Neural progenitor cell (in vitro differentiated cells): ENCODE results near the gene NTMT1. TPM values are rescaled to one million over a fixed set of nuclear protein-coding genes. Genes with fewer than 3 reads are reported as not detected.

Experiments
- DNase-seq: peaks from one replicate; pipeline ENCODE4 v3.0.0-alpha.2; 2016; ENCODE audit warnings: low spot score
- H2AFZ ChIP-seq: fragments of 200-600 bp; sonication (generic); replicated peaks from 2 replicates; pipeline ENCODE4 v1.6.1; 2016; ENCODE audit warnings: antibody characterized with exemption
- H3F3A ChIP-seq: fragments of 200-600 bp; sonication (generic); 2 replicates; pipeline ENCODE4 v1.6.1; 2016; ENCODE audit warnings: antibody characterized with exemption, low read depth
- H3K27ac ChIP-seq: fragments of 200-600 bp; sonication (generic); 2 replicates; pipeline ENCODE4 v1.5.1; 2016; ENCODE audit warnings: mild to moderate bottlenecking
- H3K27me3 ChIP-seq: fragments of 200-600 bp; sonication (generic); 2 replicates; pipeline ENCODE4 v1.6.1; 2016; ENCODE audit warnings: mild to moderate bottlenecking, moderate library complexity
- H3K36me3 ChIP-seq: fragments of 200-600 bp; sonication (generic); 2 replicates; pipeline ENCODE4 v1.5.1; 2016
- H3K4me1 ChIP-seq: fragments of 200-600 bp; sonication (generic); 2 replicates; pipeline ENCODE4 v1.6.1; 2016; ENCODE audit warnings: mixed run types
- H3K4me2 ChIP-seq: fragments of 200-600 bp; sonication (generic); 2 replicates; pipeline ENCODE4 v1.6.1; 2016
- H3K4me3 ChIP-seq: fragments of 200-600 bp; sonication (generic); 2 replicates; pipeline ENCODE4 v1.5.1; 2016
- H3K79me2 ChIP-seq: fragments of 200-600 bp; sonication (generic); 2 replicates; pipeline ENCODE4 v1.6.1; 2016; ENCODE audit warnings: low read depth
- H3K9ac ChIP-seq: fragments of 200-600 bp; sonication (generic); 2 replicates; pipeline ENCODE4 v1.6.1; 2016
- H3K9me3 ChIP-seq: fragments of 200-600 bp; sonication (generic); 2 replicates; pipeline ENCODE4 v1.5.1; 2016; ENCODE audit warnings: low read depth
- H4K20me1 ChIP-seq: fragments of 200-600 bp; sonication (generic); 2 replicates; pipeline ENCODE4 v1.6.1; 2016; ENCODE audit warnings: low read depth
- H3K27ac Mint-ChIP-seq: 3 replicates; pipeline ENCODE4 v1.8.0; 2021; ENCODE audit warnings: mixed read lengths
- H3K27me3 Mint-ChIP-seq: 2 replicates; pipeline ENCODE4 v1.8.0; 2022; ENCODE audit warnings: low read depth, mild to moderate bottlenecking, inconsistent platforms, moderate library complexity, mixed read lengths; ENCODE audit not compliant: insufficient read depth
- H3K36me3 Mint-ChIP-seq: 3 replicates; pipeline ENCODE4 v1.8.0; 2021; ENCODE audit warnings: mixed read lengths
- H3K4me1 Mint-ChIP-seq: 3 replicates; pipeline ENCODE4 v1.8.0; 2021; ENCODE audit warnings: mixed read lengths
- H3K4me3 Mint-ChIP-seq: 3 replicates; pipeline ENCODE4 v1.8.0; 2021; ENCODE audit warnings: mild to moderate bottlenecking, moderate library complexity, mixed read lengths
- H3K9me3 Mint-ChIP-seq: 3 replicates; pipeline ENCODE4 v1.8.0; 2020; ENCODE audit warnings: mixed read lengths
- CTCF ChIP-seq: fragments of 200-600 bp; sonication (generic); IDR thresholded peaks from 2 replicates; pipeline ENCODE4 v1.5.1; 2017; ENCODE audit warnings: antibody characterized with exemption, mild to moderate bottlenecking
- EZH2 ChIP-seq: fragments of 200-600 bp; sonication (generic); IDR thresholded peaks from 2 replicates; pipeline ENCODE4 v1.6.1; 2017; ENCODE audit warnings: antibody characterized with exemption, mild to moderate bottlenecking, moderate library complexity
- EZH2phosphoT487 ChIP-seq: fragments of 200-600 bp; sonication (generic); IDR thresholded peaks from 2 replicates; pipeline ENCODE4 v1.6.1; 2017; ENCODE audit warnings: antibody characterized with exemption
- total RNA-seq: library from RNA; depleted of rRNA; stranded (reverse); fragments of >200 nt; gene quantifications from 2 replicates; pipeline ENCODE4 v1.2.3, GENCODE V29; 2015; ENCODE audit warnings: low replicate concordance

NTMT1 gene
- total RNA-seq, 1 donor from 2014 or later: 22.2 TPM

GRCh38 chr9:129583308-129584038 is 42.5 kb upstream of the NTMT1 start:
- Histone ChIP-seq H3K9ac (no peak overlapping the region), H3K4me2 (no peak overlapping the region), H3K36me3 (no peaks in the 10 kb centered on the region), H3K79me2 (no peaks in the 10 kb centered on the region), H3K4me3 (no peak overlapping the region), H3K27ac (no peak overlapping the region), H3K4me1 (peaks cover 6% of the 10 kb centered on the region), H4K20me1 (no peaks in the 10 kb centered on the region), H3F3A (peaks cover 6% of the 10 kb centered on the region), H2AFZ (no peak overlapping the region), H3K9me3 (no peaks in the 10 kb centered on the region), H3K27me3 (no peaks in the 10 kb centered on the region)
- no peak for TF ChIP-seq CTCF
- TF ChIP-seq EZH2phosphoT487: no peak
- TF ChIP-seq EZH2: no peak
- DNase-seq: no peak
- peak overlapping the region; percentile 78 for H3K27ac Mint-ChIP-seq
- peaks cover 17% of the 10 kb centered on the region for H3K27me3 Mint-ChIP-seq
- H3K36me3 Mint-ChIP-seq: no peaks in the 10 kb centered on the region
- no peak overlapping the region for H3K4me3 Mint-ChIP-seq
- H3K9me3 Mint-ChIP-seq: no peaks in the 10 kb centered on the region
- peaks cover 53% of the 10 kb centered on the region for H3K4me1 Mint-ChIP-seq

DNA sequence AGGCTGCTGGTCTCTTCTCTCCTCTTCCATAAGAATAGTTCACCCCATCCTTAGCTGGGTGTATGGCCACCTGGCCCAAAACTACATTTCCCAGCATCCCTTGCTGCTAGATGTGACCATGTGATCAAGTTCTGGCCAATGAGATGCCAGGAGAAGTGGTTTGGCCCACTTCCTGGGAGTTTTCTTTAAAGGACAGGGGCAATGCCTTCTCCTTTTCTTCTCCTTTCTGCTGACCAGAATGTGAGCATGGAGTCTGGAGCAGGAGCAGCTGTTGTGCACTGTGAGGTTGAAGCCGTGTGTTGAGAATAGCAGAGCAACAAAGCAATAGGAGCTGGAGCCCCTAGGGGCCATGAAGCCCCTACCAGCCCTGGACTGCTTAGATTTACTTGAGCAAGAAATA is 41.8 kb upstream of the NTMT1 start:
- no peaks in the 10 kb centered on the region for H3K9me3 ChIP-seq
- no peaks in the 10 kb centered on the region for H3K79me2 ChIP-seq
- H3K9me3 Mint-ChIP-seq: no peaks in the 10 kb centered on the region
- TF ChIP-seq CTCF: peak; percentile 7
- no peak for TF ChIP-seq EZH2phosphoT487
- TF ChIP-seq EZH2: no peak
- H3K4me1 ChIP-seq: peaks cover 3% of the 10 kb centered on the region
- no peak overlapping the region for H3K27ac ChIP-seq
- no peak overlapping the region for H3K4me3 ChIP-seq
- H3F3A ChIP-seq: peaks cover 6% of the 10 kb centered on the region
- H3K36me3 Mint-ChIP-seq: no peaks in the 10 kb centered on the region
- peaks cover 22% of the 10 kb centered on the region for H3K27me3 Mint-ChIP-seq
- peak overlapping the region; percentile 13 for H3K27ac Mint-ChIP-seq
- no peaks in the 10 kb centered on the region for H3K36me3 ChIP-seq
- H3K4me3 Mint-ChIP-seq: no peak overlapping the region
- no peaks in the 10 kb centered on the region for H3K27me3 ChIP-seq
- no peak overlapping the region for H3K9ac ChIP-seq
- no peaks in the 10 kb centered on the region for H4K20me1 ChIP-seq
- H3K4me2 ChIP-seq: no peak overlapping the region
- peaks cover 53% of the 10 kb centered on the region for H3K4me1 Mint-ChIP-seq
- DNase-seq: peak; percentile 83
- H2AFZ ChIP-seq: no peak overlapping the region

- Histone ChIP-seq H4K20me1 (no peaks in the 10 kb centered on the region), H3K9ac (no peak overlapping the region), H2AFZ (no peak overlapping the region), H3F3A (peaks cover 13% of the 10 kb centered on the region), H3K27ac (no peak overlapping the region), H3K36me3 (no peaks in the 10 kb centered on the region), H3K27me3 (no peaks in the 10 kb centered on the region), H3K9me3 (no peaks in the 10 kb centered on the region), H3K4me3 (no peak overlapping the region), H3K79me2 (no peaks in the 10 kb centered on the region), H3K4me1 (peaks cover 11% of the 10 kb centered on the region), H3K4me2 (no peak overlapping the region)
- no peaks in the 10 kb centered on the region for H3K9me3 Mint-ChIP-seq
- no peak overlapping the region for H3K4me3 Mint-ChIP-seq
- no peak for DNase-seq
- H3K27me3 Mint-ChIP-seq: peaks cover 18% of the 10 kb centered on the region
- H3K27ac Mint-ChIP-seq: peak overlapping the region; percentile 26
- H3K36me3 Mint-ChIP-seq: no peaks in the 10 kb centered on the region
- TF ChIP-seq EZH2 (no peak), CTCF (no peak), EZH2phosphoT487 (no peak)
- H3K4me1 Mint-ChIP-seq: peaks cover 58% of the 10 kb centered on the region
Observed at GRCh38 chr9:129585352-129585751, 40.6 kb upstream of the NTMT1 start.
